ENCODE data around the gene SLC1A1.

GRCh38 chr9:4622016-4622415 lies 131.7 kb downstream of the SLC1A1 start:
- TF ChIP-seq CTCF (IDR thresholded peaks at IDR 0.05) (no peak), POLR2AphosphoS5 (IDR thresholded peaks at IDR 0.05) (no peak), POLR2A (IDR thresholded peaks at IDR 0.05) (no peak)

Data from breast epithelium (tissue), 3 donors.